ENCODE results near the gene CCL17. TPM values are rescaled to one million over a fixed set of nuclear protein-coding genes. Genes with fewer than 3 reads are reported as not detected.

The CCL17 gene
- total RNA-seq, 1 experiment from 2014 or later, result not detected

- Histone ChIP-seq H3K27me3 (ENCODE audit: control insufficient read depth, insufficient read depth, low read length) (no peaks in the 10 kb centered on the region), H3K4me1 (ENCODE audit: control insufficient read depth, insufficient read depth, low read length) (no peaks in the 10 kb centered on the region), H3K4me3 (ENCODE audit: low read depth in 2 of 2, low read length in 2 of 2) (no peak overlapping the region), H3K9me3 (ENCODE audit: control insufficient read depth, insufficient read depth, low read depth, low read length) (no peaks in the 10 kb centered on the region), H3K27ac (ENCODE audit: low read length) (no peak overlapping the region), H3K36me3 (ENCODE audit: control insufficient read depth, insufficient read depth, low read length) (no peaks in the 10 kb centered on the region)
- TF ChIP-seq CTCF (IDR thresholded peaks at IDR 0.05) (no peak), TCF7L2 (IDR thresholded peaks at IDR 0.05; ENCODE audit: low read depth, low read length) (no peak), POLR2AphosphoS5 (IDR thresholded peaks at IDR 0.05; ENCODE audit: low read depth, low read length) (no peak), SIN3A (IDR thresholded peaks at IDR 0.05; ENCODE audit: borderline replicate concordance, insufficient read depth, low read depth, low read length) (no peak)
- TF ChIP-seq, protein P1, sequence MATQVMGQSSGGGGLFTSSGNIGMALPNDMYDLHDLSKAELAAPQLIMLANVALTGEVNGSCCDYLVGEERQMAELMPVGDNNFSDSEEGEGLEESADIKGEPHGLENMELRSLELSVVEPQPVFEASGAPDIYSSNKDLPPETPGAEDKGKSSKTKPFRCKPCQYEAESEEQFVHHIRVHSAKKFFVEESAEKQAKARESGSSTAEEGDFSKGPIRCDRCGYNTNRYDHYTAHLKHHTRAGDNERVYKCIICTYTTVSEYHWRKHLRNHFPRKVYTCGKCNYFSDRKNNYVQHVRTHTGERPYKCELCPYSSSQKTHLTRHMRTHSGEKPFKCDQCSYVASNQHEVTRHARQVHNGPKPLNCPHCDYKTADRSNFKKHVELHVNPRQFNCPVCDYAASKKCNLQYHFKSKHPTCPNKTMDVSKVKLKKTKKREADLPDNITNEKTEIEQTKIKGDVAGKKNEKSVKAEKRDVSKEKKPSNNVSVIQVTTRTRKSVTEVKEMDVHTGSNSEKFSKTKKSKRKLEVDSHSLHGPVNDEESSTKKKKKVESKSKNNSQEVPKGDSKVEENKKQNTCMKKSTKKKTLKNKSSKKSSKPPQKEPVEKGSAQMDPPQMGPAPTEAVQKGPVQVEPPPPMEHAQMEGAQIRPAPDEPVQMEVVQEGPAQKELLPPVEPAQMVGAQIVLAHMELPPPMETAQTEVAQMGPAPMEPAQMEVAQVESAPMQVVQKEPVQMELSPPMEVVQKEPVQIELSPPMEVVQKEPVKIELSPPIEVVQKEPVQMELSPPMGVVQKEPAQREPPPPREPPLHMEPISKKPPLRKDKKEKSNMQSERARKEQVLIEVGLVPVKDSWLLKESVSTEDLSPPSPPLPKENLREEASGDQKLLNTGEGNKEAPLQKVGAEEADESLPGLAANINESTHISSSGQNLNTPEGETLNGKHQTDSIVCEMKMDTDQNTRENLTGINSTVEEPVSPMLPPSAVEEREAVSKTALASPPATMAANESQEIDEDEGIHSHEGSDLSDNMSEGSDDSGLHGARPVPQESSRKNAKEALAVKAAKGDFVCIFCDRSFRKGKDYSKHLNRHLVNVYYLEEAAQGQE (IDR thresholded peaks at IDR 0.05; ENCODE audit: insufficient read depth in 1 of 2, low read depth in 2 of 2, low read length in 1 of 2), result no peak
- no TSS peak for BruUV-seq (replicated peaks)
- POLR2A ChIA-PET, result no interaction called here
- intact Hi-C loops (cut with micrococcal nuclease; ENCODE audit: unreplicated experiment) (no loop called here), in situ Hi-C loops (cut with HindIII; ENCODE audit: low pct_unique_long_range_greater_than_20kb, low sequenced_read_pairs) (no loop called here)
- DNase-seq (ENCODE audit: low read depth, low spot score) (no peak), ATAC-seq (no peak)
- CTCF ChIA-PET, result no interaction called here
These were observed 15.5 kb upstream of the CCL17 start for GRCh38 chr16:57389087-57389468.

DNA sequence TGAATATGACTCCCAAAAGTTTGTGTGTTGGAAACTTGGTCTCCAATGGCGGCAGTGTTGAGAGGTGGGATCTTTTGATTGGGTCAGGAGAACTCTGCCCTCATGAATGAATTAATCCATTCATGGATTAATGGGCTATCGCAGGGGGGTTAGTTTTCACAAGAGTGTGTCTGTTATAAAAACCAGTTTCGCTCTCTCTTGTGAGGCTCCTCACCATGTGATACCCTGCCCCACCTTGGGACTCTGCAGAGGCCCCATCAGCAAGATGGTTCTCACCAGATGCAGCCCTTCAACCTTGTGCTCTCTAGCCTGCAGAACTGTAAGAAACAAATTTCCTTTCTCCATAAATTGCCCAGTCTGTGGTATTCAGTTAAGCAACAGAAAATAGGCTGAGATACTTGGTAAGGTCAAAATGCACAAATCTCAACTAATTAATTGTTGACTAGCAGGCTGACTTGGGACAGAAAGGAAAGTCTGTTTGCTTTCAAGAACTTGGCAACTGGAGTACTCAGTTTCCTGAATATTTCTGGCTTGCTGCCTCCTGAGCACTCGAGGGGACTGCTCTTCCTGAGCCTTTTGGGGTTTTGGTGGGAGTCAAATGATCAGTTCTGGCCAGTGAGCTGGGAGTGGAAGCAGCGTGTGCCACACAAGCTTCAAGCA is 13.8 kb upstream of the CCL17 start:
- Histone ChIP-seq H3K9me3 (ENCODE audit: control insufficient read depth, insufficient read depth, low read depth, low read length) (no peaks in the 10 kb centered on the region), H3K36me3 (ENCODE audit: control insufficient read depth, insufficient read depth, low read length) (no peaks in the 10 kb centered on the region), H3K27me3 (ENCODE audit: control insufficient read depth, insufficient read depth, low read length) (no peaks in the 10 kb centered on the region), H3K27ac (ENCODE audit: low read length) (no peak overlapping the region), H3K4me3 (ENCODE audit: low read depth in 2 of 2, low read length in 2 of 2) (no peak overlapping the region), H3K4me1 (ENCODE audit: control insufficient read depth, insufficient read depth, low read length) (no peaks in the 10 kb centered on the region)
- CTCF ChIA-PET, result no interaction called here
- ATAC-seq (no peak), DNase-seq (ENCODE audit: low read depth, low spot score) (no peak)
- in situ Hi-C loops (cut with HindIII; ENCODE audit: low pct_unique_long_range_greater_than_20kb, low sequenced_read_pairs) (no loop called here), intact Hi-C loops (cut with micrococcal nuclease; ENCODE audit: unreplicated experiment) (no loop called here)
- POLR2A ChIA-PET, result no interaction called here
- BruUV-seq (replicated peaks), result no TSS peak
- TF ChIP-seq SIN3A (IDR thresholded peaks at IDR 0.05; ENCODE audit: borderline replicate concordance, insufficient read depth, low read depth, low read length) (no peak), CTCF (IDR thresholded peaks at IDR 0.05) (no peak), POLR2AphosphoS5 (IDR thresholded peaks at IDR 0.05; ENCODE audit: low read depth, low read length) (no peak), TCF7L2 (IDR thresholded peaks at IDR 0.05; ENCODE audit: low read depth, low read length) (no peak)
- TF ChIP-seq, protein P1 (IDR thresholded peaks at IDR 0.05; ENCODE audit: insufficient read depth in 1 of 2, low read depth in 2 of 2, low read length in 1 of 2), result no peak

Data from Panc1 (cell line).